Measurements from ENCODE around the gene C10orf90.

C10orf90 gene

DNA sequence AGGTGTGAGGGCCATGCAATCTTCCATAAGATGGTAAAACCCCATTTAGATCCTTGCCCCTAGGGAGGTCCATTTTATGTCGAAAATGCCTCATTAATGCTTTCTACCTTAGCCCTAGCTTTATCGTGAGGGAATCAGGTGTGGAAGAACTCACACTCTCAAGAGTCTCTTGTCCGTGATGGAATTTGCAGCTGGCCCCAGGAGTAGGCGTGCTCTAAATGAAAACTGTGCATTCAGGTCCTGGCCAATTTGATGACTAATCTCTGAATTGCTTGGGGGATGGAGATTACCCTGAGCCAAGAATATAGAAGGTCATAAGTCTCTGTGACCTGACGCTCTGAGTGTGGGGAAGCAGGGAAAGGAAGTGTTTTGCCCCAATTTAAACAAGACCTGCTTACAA, 6.6 kb downstream of the C10orf90 start:
- H3K36me3 ChIP-seq (ENCODE audit: control insufficient read depth, insufficient read depth, low read length), result no peaks in the 10 kb centered on the region
- no peak overlapping the region for H3K4me3 ChIP-seq (replicated peaks; ENCODE audit: low read depth, low read length)
- no peak for DNase-seq (ENCODE audit: extremely low read depth, insufficient read length)
- TF ChIP-seq, protein P1, sequence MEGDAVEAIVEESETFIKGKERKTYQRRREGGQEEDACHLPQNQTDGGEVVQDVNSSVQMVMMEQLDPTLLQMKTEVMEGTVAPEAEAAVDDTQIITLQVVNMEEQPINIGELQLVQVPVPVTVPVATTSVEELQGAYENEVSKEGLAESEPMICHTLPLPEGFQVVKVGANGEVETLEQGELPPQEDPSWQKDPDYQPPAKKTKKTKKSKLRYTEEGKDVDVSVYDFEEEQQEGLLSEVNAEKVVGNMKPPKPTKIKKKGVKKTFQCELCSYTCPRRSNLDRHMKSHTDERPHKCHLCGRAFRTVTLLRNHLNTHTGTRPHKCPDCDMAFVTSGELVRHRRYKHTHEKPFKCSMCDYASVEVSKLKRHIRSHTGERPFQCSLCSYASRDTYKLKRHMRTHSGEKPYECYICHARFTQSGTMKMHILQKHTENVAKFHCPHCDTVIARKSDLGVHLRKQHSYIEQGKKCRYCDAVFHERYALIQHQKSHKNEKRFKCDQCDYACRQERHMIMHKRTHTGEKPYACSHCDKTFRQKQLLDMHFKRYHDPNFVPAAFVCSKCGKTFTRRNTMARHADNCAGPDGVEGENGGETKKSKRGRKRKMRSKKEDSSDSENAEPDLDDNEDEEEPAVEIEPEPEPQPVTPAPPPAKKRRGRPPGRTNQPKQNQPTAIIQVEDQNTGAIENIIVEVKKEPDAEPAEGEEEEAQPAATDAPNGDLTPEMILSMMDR (IDR thresholded peaks at IDR 0.05; ENCODE audit: insufficient read depth, low read length, poor library complexity, severe bottlenecking), result no peak
- no peaks in the 10 kb centered on the region for H3K27me3 ChIP-seq (replicated peaks; ENCODE audit: control insufficient read depth, insufficient read depth, low read length)

DNA sequence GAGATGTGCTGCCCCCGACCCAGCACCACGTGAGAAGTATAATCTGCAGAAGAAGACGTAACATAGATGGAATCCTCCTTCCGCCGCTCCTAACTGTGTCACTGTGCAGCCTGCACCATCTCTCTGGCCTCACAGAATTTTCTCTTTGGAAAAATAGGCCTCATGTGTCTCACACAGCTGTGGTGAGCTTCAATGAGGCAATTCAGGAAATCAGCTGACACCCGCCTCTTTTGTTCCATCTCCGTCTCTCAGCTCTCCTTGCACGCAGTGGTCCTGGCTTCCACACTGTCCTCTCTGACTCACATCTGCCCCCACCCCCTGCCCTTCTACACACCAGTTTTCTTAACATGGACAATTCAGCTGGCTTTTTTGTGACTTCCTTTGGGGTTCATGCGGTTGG, 7.2 kb downstream of the C10orf90 start:
- DNase-seq (ENCODE audit: extremely low read depth, insufficient read length), result no peak
- Histone ChIP-seq H3K36me3 (ENCODE audit: control insufficient read depth, insufficient read depth, low read length) (no peaks in the 10 kb centered on the region), H3K27me3 (replicated peaks; ENCODE audit: control insufficient read depth, insufficient read depth, low read length) (no peaks in the 10 kb centered on the region), H3K4me3 (replicated peaks; ENCODE audit: low read depth, low read length) (no peak overlapping the region)
- TF ChIP-seq, protein P1 (IDR thresholded peaks at IDR 0.05; ENCODE audit: insufficient read depth, low read length, poor library complexity, severe bottlenecking), result no peak

DNA sequence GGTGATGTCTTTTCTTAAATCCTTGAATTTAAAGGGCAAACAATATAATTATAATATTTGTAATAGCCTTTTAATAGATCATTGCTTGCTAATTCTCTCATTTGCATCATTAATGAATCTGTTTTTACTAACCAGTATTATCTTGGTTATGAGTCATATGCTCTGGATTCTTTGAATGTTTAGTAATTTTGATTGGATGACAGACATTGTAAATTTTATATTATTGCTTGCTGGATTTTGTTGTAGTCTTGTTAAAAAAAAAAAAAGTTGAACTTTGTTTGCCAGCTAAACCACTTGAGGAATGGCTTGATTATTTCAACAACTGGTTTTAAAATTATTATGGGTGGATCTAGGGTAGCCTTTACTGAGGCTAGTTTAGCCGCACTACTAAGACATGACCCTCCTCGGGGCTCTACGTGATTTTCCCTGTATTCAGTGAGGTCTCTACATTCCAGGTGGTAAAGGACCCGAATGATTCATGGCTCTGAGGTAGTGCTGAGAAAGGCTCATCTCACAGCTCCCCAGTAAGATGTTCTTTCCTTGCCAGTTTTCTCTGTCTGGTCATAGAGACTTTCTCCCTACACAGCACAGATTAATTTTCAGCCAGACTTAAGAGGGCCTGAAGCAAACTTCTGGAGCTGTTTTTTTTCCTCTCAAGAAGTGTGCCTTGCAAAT, 8.5 kb downstream of the C10orf90 start:
- H3K36me3 ChIP-seq (ENCODE audit: control insufficient read depth, insufficient read depth, low read length), result no peaks in the 10 kb centered on the region
- no peak overlapping the region for H3K4me3 ChIP-seq (replicated peaks; ENCODE audit: low read depth, low read length)
- no peak for DNase-seq (ENCODE audit: extremely low read depth, insufficient read length)
- H3K27me3 ChIP-seq (replicated peaks; ENCODE audit: control insufficient read depth, insufficient read depth, low read length), result no peaks in the 10 kb centered on the region
- TF ChIP-seq, protein P1 (IDR thresholded peaks at IDR 0.05; ENCODE audit: insufficient read depth, low read length, poor library complexity, severe bottlenecking), result no peak

DNA sequence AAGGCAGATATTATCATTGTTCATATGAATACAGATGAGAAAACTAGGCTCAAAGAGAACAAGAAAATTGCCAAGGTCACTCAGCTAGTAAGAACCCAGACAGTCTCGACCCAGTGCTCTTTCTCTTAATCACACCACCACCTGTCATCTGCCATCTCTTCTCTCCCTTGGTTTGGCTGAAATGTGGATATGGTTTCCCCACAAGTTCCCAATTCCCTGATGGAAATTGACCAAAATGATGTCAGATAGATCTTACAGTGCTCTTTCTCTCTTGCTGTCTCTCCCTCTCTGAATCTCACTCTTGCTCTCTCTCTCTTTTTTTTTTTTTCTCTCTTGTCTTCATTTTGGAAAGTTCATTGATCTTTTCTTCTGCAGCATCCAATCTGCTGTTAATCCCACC, 9.1 kb downstream of the C10orf90 start:
- DNase-seq (ENCODE audit: extremely low read depth, insufficient read length), result no peak
- H3K27me3 ChIP-seq (replicated peaks; ENCODE audit: control insufficient read depth, insufficient read depth, low read length), result no peaks in the 10 kb centered on the region
- no peaks in the 10 kb centered on the region for H3K36me3 ChIP-seq (ENCODE audit: control insufficient read depth, insufficient read depth, low read length)
- TF ChIP-seq, protein P1 (IDR thresholded peaks at IDR 0.05; ENCODE audit: insufficient read depth, low read length, poor library complexity, severe bottlenecking), result no peak
- no peak overlapping the region for H3K4me3 ChIP-seq (replicated peaks; ENCODE audit: low read depth, low read length)

DNA sequence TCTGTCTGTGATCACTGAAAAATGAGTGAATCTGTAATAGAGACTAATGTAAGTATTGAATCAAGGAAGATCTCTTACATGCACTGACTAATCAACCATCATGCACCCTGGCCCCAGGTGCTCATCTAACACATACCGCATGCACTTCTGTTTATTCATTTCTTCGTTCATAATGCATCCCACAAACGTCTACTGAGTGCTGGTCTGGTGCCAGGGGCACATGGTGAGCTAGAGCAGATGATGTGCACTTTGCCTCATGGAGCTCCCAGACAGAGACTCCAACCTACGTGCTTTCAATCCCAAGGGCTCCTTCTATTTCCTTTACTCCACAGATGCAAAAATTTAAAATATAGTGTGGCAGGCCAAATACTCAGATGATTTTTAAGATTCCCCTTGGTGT, 10.7 kb downstream of the C10orf90 start:
- Histone ChIP-seq H3K36me3 (ENCODE audit: control insufficient read depth, insufficient read depth, low read length) (no peaks in the 10 kb centered on the region), H3K4me3 (replicated peaks; ENCODE audit: low read depth, low read length) (no peak overlapping the region), H3K27me3 (replicated peaks; ENCODE audit: control insufficient read depth, insufficient read depth, low read length) (no peaks in the 10 kb centered on the region)
- DNase-seq (ENCODE audit: extremely low read depth, insufficient read length), result no peak
- TF ChIP-seq, protein P1 (IDR thresholded peaks at IDR 0.05; ENCODE audit: insufficient read depth, low read length, poor library complexity, severe bottlenecking), result no peak

DNA sequence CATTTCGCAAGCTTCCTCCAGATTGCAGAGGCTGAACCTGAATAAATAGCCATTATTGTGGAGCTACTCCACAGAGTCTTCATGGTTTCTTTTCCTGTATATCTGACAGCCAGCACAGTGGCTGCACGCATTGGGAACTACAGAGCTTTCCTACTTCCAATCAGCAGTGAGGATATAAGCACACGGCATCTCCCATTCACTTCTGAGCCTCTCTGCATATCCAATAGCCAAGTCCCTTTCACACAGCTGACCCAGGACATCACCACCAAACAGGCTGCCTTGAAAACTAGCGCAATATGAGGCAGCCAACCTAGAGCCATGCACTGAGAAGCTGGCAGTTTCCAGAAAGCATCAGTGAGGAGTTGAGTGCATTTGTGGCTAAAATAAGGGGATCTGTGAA, 11.6 kb downstream of the C10orf90 start:
- no peak overlapping the region for H3K4me3 ChIP-seq (replicated peaks; ENCODE audit: low read depth, low read length)
- TF ChIP-seq, protein P1 (IDR thresholded peaks at IDR 0.05; ENCODE audit: insufficient read depth, low read length, poor library complexity, severe bottlenecking), result no peak
- H3K36me3 ChIP-seq (ENCODE audit: control insufficient read depth, insufficient read depth, low read length), result no peaks in the 10 kb centered on the region
- no peaks in the 10 kb centered on the region for H3K27me3 ChIP-seq (replicated peaks; ENCODE audit: control insufficient read depth, insufficient read depth, low read length)
- DNase-seq (ENCODE audit: extremely low read depth, insufficient read length), result no peak

Data from GM06990 (cell line).